ENCODE measurements around the gene KCNJ11. TPM values are rescaled to one million over a fixed set of nuclear protein-coding genes. Genes with fewer than 3 reads are reported as not detected.
A peak's percentile ranks its signal among the peaks of the same experiment; 100 is the strongest.

Gene KCNJ11
- total and polyA plus RNA-seq, 12 donors = 0.11 to 3.2 (median 1.4) TPM

DNA sequence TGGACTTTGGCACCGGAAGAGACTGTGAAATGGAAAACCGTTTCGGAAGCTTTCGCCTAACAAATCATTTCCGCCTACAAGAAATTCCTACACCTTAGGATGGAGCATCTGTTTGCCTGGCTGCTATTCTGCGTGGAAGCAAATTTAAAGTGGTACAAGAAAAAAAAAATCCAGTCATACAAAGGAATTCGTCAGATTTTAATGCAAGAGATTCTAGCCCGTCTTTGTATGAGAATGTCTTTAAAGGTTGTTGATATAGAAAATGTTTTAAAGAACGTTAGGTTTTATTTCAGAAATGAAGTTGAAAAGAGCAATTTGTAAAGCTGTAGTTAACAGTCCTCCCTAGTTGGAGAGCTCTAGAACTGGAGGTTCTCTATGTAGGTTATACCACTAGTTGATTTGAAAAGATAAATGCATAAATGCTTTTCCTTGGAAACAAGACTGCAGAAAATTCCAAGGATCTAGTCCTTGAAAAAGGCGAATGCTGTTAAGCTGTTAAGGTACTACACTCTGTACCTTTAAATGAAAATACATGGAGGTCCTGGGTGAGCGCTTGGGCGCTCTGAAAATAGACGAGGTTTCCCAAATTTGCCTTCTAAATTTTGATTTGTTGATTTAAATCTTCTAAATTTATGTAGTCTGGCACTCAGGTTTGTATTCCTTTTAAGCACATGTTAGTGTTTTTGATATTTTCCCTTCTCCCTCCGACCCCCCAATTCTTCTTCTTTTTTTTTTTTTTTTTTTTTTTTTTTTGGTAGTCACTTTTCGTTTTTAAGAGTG, 34.4 kb downstream of the KCNJ11 start:
- Histone ChIP-seq H3K36me3 (replicated peaks in 1 of 2) (no peaks in the 10 kb centered on the region), H3K4me1 (replicated peaks in 1 of 2) (peaks cover 8 to 20% of the 10 kb centered on the region in 2 donors), H3K27me3 (no peaks in the 10 kb centered on the region), H3K4me3 (peak overlapping the region in 2 of 4 donors; percentile 45 to 55), H3K9me3 (replicated peaks in 1 of 3) (no peaks in the 10 kb centered on the region), H3K27ac (peak overlapping the region; percentile 9 to 84 (median 76))
- no peak for DNase-seq
- TF ChIP-seq, protein P1, sequence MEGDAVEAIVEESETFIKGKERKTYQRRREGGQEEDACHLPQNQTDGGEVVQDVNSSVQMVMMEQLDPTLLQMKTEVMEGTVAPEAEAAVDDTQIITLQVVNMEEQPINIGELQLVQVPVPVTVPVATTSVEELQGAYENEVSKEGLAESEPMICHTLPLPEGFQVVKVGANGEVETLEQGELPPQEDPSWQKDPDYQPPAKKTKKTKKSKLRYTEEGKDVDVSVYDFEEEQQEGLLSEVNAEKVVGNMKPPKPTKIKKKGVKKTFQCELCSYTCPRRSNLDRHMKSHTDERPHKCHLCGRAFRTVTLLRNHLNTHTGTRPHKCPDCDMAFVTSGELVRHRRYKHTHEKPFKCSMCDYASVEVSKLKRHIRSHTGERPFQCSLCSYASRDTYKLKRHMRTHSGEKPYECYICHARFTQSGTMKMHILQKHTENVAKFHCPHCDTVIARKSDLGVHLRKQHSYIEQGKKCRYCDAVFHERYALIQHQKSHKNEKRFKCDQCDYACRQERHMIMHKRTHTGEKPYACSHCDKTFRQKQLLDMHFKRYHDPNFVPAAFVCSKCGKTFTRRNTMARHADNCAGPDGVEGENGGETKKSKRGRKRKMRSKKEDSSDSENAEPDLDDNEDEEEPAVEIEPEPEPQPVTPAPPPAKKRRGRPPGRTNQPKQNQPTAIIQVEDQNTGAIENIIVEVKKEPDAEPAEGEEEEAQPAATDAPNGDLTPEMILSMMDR (IDR thresholded peaks at IDR 0.05) = peak in 1 of 6 experiments; percentile 0
- no peak for TF ChIP-seq POLR2A (IDR thresholded peaks at IDR 0.05)
- 5 to 8% (median 6%) methylated on average over 15 of the region's 15 CpGs for WGBS, 4 donors
- intact Hi-C loops (cut with DNase I) = loop anchor here in 1 of 2 donors (10.0 kb wide), 1 partner anchor 129 kb away; no protein-coding TSS in a partner anchor

DNA sequence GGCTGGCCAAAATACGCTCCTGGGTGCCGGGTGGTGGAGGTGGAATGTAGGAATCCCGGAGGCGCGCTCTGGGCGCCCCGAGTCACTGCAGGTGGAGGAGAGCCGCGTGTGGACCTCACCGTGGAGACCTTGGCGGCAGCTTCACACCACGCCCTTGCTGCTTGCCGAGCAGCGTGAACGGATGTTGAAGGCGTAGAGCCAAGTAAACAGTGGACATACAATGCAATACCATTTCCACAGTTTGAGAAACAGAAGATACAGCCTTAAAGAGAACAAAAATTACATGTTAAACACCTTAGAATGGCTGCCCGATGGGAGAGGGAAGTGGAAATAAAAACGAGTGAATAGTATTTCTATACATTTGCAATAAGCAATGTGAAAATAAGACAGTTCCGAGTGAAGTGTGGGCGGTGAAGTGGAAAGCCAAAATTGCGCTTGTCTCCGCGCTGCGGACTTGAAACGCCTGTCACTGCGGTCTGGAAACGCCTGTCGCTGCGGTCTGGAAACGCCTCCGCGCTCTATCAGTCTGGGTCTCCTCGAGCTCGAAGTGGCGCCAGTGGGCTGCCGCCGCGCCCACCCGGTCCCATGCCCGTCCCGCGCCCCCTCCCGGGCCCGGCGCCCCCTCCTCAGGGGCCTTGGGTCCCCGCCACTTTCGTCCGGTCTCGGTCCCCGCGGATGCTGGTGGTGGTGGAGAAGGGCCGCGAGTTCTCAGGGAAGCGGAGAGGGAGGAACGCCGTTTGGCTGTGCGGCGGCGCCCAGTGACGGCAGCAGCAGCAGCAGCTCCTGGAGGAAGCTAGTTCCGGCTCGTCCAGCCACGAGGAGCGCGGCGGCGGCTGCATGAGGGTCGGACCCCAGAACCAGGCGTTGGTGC, 35.3 kb downstream of the KCNJ11 start:
- TF ChIP-seq POLR2A (IDR thresholded peaks at IDR 0.05) = peak in 1 of 2 donors; percentile 57
- TF ChIP-seq, protein P1 (IDR thresholded peaks at IDR 0.05) = peak in 1 of 6 experiments; percentile 2
- intact Hi-C loops (cut with DNase I) = loop anchor here in 1 of 2 donors (10.0 kb wide), 1 partner anchor 128 kb away; no protein-coding TSS in a partner anchor
- DNase-seq = peak; percentile 70 to 82 (median 78)
- Histone ChIP-seq H3K9me3 (replicated peaks in 1 of 3) (no peaks in the 10 kb centered on the region), H3K27ac (peak overlapping the region; percentile 9 to 84 (median 76)), H3K36me3 (replicated peaks in 1 of 2) (no peaks in the 10 kb centered on the region), H3K27me3 (no peaks in the 10 kb centered on the region), H3K4me3 (peak overlapping the region in 2 of 4 donors; percentile 45 to 55), H3K4me1 (replicated peaks in 1 of 2) (peaks cover 8 to 20% of the 10 kb centered on the region in 2 donors)
- WGBS, 4 donors = 0 to 1% (median 0%) methylated on average over 26 to 69 of the region's 69 CpGs

DNA sequence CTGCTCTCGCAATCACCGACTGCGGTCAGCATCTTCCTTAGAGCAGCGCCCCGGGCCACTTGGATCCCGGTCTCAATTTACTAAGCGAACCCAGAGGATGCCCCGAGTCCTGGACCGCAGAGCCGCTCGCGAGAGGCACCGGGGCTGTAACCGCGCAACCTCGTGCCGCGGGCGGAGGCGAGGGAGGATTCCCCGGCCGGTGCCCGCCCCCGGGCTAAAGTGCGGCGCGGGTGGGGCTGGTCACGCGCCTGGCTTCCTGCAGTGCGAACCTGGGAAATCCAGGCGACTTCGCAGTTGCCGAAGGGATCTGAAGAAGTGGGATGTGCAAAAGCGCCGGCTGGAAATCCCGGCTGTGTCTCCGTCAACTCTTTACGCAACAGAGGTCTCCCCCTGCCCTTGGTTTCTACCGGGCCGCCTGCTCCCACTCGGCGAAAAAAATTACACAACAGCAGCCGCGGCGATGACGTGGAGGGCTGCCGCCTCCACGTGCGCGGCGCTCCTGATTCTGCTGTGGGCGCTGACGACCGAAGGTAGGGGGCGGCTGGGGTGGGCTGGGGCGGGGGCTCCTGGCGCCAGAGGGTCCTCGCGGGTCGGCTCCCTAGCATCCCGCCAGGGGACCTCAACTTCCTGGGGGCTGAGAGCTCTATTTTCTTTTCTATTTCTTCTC, 36.8 kb downstream of the KCNJ11 start, which contains the start of gene NCR3LG1:
Gene NCR3LG1, plus strand, starts transcription at position 291 of the 667 bp plus-strand sequence. Its CDS starts 170 bp downstream, at position 461.
- H3K36me3 ChIP-seq (replicated peaks in 1 of 2) = no peaks in the 10 kb centered on the region
- peak within 1 kb of the TSS in 3 of 5 donors; percentile 28 to 84 (median 61) for H3K27ac ChIP-seq
- WGBS, 4 donors = 1% methylated on average over 28 to 61 of the region's 61 CpGs
- no peaks in the 10 kb centered on the region for H3K9me3 ChIP-seq (replicated peaks in 1 of 3)
- DNase-seq = peak; percentile 52 to 77 (median 65)
- intact Hi-C loops (cut with DNase I) = loop anchor here in 1 of 2 donors (10.0 kb wide), 1 partner anchor 127 kb away; no protein-coding TSS in a partner anchor
- TF ChIP-seq POLR2A (IDR thresholded peaks at IDR 0.05) = peak in 1 of 2 donors; percentile 19
- TF ChIP-seq, protein P1 (IDR thresholded peaks at IDR 0.05) = no peak
- H3K4me3 ChIP-seq = peak within 1 kb of the TSS in 2 of 4 donors; percentile 45 to 55
- H3K4me1 ChIP-seq (replicated peaks in 1 of 2) = peaks cover 8 to 20% of the 10 kb centered on the region in 2 donors
- H3K27me3 ChIP-seq = no peaks in the 10 kb centered on the region

Data from adrenal gland (tissue), 12 donors.